ENCODE measurements around the gene UBFD1. TPM values are rescaled to one million over a fixed set of nuclear protein-coding genes. Genes with fewer than 3 reads are reported as not detected.

Gene UBFD1
- total RNA-seq, 4 donors from 2014 or later, result 75.0 to 147 (median 127) TPM

DNA sequence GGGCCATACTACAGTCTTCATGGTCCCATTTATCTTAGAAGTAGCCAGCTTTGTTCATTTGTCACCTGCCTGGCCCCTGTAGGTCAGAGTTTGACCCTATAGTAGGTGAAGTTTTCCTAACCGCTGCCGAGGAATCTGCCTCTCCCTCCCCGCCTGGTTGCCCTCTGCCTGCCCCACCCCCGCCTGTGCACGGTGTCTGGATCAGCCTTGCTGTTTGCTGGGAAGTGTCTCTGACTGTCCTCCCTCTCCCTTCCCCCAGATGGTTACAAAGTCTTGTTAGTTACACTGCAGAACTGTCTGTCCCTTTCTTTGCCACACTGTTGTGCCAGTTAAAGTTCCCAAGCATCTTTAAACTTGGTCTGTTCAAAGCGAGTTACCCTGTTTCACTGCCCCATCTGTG, 5.7 kb downstream of the UBFD1 start:
- no peak for DNase-seq
- WGBS, 2 donors, result 79 to 81% methylated on average over 6 of the region's 6 CpGs
- Histone ChIP-seq H3K36me3 (peaks cover 71 to 74% of the 10 kb centered on the region in 2 donors), H3K27ac (no peak overlapping the region), H3K4me3 (replicated peaks in 1 of 3) (no peak overlapping the region), H3K9me3 (no peaks in the 10 kb centered on the region), H3K4me1 (peaks cover 11 to 15% of the 10 kb centered on the region in 2 donors), H3K27me3 (no peaks in the 10 kb centered on the region)
- intact Hi-C loops (cut with DNase I), result loop anchor here (5.0 to 10.0 kb wide), 2 partner anchors 51 to 82 kb away; partner anchors contain the start of genes DCTN5, GGA2 and PALB2
- TF ChIP-seq POLR2A (IDR thresholded peaks at IDR 0.05), result no peak
- TF ChIP-seq, protein P1, sequence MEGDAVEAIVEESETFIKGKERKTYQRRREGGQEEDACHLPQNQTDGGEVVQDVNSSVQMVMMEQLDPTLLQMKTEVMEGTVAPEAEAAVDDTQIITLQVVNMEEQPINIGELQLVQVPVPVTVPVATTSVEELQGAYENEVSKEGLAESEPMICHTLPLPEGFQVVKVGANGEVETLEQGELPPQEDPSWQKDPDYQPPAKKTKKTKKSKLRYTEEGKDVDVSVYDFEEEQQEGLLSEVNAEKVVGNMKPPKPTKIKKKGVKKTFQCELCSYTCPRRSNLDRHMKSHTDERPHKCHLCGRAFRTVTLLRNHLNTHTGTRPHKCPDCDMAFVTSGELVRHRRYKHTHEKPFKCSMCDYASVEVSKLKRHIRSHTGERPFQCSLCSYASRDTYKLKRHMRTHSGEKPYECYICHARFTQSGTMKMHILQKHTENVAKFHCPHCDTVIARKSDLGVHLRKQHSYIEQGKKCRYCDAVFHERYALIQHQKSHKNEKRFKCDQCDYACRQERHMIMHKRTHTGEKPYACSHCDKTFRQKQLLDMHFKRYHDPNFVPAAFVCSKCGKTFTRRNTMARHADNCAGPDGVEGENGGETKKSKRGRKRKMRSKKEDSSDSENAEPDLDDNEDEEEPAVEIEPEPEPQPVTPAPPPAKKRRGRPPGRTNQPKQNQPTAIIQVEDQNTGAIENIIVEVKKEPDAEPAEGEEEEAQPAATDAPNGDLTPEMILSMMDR (IDR thresholded peaks at IDR 0.05), result no peak

GRCh38 chr16:23564575-23565363, 7.2 kb downstream of the UBFD1 start:
- peaks cover 85 to 86% of the 10 kb centered on the region in 2 donors for H3K36me3 ChIP-seq
- H3K27ac ChIP-seq, result peak overlapping the region in 1 of 3 donors; percentile 44

DNA sequence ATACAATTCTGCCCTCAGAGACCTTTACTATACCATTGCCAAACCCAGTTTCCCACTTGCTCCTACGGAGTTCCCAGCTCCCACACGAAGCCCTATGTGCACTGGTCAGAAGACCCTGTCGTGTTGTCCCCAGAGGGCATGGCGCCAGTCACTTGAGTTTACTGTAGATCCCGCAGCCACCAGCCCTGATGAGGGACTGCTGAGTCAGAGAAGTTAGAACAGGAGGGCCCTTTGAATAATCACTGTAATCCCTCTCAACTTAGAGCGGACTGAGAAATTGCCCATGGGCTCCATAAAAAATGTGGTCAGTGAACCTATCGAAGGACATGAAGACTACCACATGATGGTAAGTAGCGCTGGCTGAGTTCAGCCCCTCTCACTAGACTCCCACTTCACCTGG, 9.2 kb downstream of the UBFD1 start:
- DNase-seq, result no peak
- WGBS, 2 donors, result 96 to 98% methylated on average over 8 of the region's 8 CpGs
- Histone ChIP-seq H3K27ac (no peak overlapping the region), H3K9me3 (no peaks in the 10 kb centered on the region), H3K36me3 (peaks cover 92 to 94% of the 10 kb centered on the region in 2 donors), H3K4me3 (replicated peaks in 1 of 3) (no peak overlapping the region), H3K27me3 (no peaks in the 10 kb centered on the region), H3K4me1 (no peaks in the 10 kb centered on the region)
- TF ChIP-seq, protein P1 (IDR thresholded peaks at IDR 0.05), result no peak
- TF ChIP-seq POLR2A (IDR thresholded peaks at IDR 0.05), result no peak
- intact Hi-C loops (cut with DNase I), result loop anchor here (10.0 kb wide), 1 partner anchor 78 kb away; the partner anchor contains the start of genes DCTN5 and PALB2

More at GRCh38 chr16:23564575-23565363, 7.2 kb downstream of the UBFD1 start:
- TF ChIP-seq POLR2A (IDR thresholded peaks at IDR 0.05), result no peak
- TF ChIP-seq, protein P1 (IDR thresholded peaks at IDR 0.05), result no peak
- Histone ChIP-seq H3K27me3 (no peaks in the 10 kb centered on the region), H3K9me3 (no peaks in the 10 kb centered on the region), H3K4me1 (no peaks in the 10 kb centered on the region), H3K4me3 (replicated peaks in 1 of 3) (no peak overlapping the region)
- 53 to 63% methylated on average over 9 of the region's 9 CpGs for WGBS, 2 donors
- peak; percentile 78 to 83 for DNase-seq
- intact Hi-C loops (cut with DNase I), result loop anchor here (5.0 to 10.0 kb wide), 2 partner anchors 52 to 80 kb away; partner anchors contain the start of genes DCTN5, GGA2 and PALB2

DNA sequence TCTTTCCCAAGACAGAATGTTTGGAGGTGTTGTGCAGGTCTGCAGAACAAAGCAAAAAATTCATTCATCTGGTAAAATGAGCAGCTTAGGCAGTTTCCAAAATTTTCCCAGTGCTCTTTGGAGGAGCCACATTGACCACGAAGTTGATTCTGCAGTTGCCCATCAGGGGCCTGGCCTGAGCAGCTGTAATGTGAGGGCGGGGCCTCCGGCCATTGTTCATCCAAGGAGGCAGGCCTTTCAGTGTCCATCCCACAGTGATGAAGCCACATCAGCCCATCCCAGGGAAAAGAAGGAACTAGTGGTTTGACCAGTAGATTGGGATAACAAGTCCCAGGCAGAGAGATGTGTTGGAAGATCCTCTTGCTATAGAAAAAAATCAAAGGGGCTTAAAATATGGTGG, 10.1 kb downstream of the UBFD1 start:
- Histone ChIP-seq H3K27me3 (no peaks in the 10 kb centered on the region), H3K27ac (no peak overlapping the region), H3K36me3 (peaks cover 92 to 93% of the 10 kb centered on the region in 2 donors), H3K4me3 (replicated peaks in 1 of 3) (no peak overlapping the region), H3K4me1 (no peaks in the 10 kb centered on the region), H3K9me3 (no peaks in the 10 kb centered on the region)
- DNase-seq, result no peak
- no peak for TF ChIP-seq POLR2A (IDR thresholded peaks at IDR 0.05)
- TF ChIP-seq, protein P1 (IDR thresholded peaks at IDR 0.05), result no peak
- WGBS, 2 donors, result 94 to 95% methylated on average over 3 of the region's 3 CpGs
- intact Hi-C loops (cut with DNase I), result loop anchor here (10.0 kb wide), 1 partner anchor 77 kb away; the partner anchor contains the start of genes DCTN5 and PALB2
